ENCODE data around the gene POC1B.

POC1B gene

GRCh38 chr12:89421092-89421835, 104.6 kb downstream of the POC1B start:
- no peak for DNase-seq (ENCODE audit: low spot score)

GRCh38 chr12:89418228-89418910, 107.5 kb downstream of the POC1B start:
- DNase-seq (ENCODE audit: low spot score): no peak

- no peak for DNase-seq (ENCODE audit: low spot score)
These were observed 108.4 kb downstream of the POC1B start for GRCh38 chr12:89417246-89417977.

- DNase-seq (ENCODE audit: low spot score): no peak
These were observed 109.6 kb downstream of the POC1B start for GRCh38 chr12:89416049-89416792.

- DNase-seq (ENCODE audit: low spot score): no peak
These were observed 111.0 kb downstream of the POC1B start for GRCh38 chr12:89414851-89415250.

- DNase-seq (ENCODE audit: low spot score): no peak
These were observed 111.5 kb downstream of the POC1B start for GRCh38 chr12:89414322-89414721.

GRCh38 chr12:89413234-89413633, 112.6 kb downstream of the POC1B start:
- no peak for DNase-seq (ENCODE audit: low spot score)

- DNase-seq (ENCODE audit: low spot score): no peak
These were observed 113.2 kb downstream of the POC1B start for GRCh38 chr12:89412665-89413064.

GRCh38 chr12:89411846-89412245, 114.0 kb downstream of the POC1B start:
- no peak for DNase-seq (ENCODE audit: low spot score)

GRCh38 chr12:89411234-89411633, 114.6 kb downstream of the POC1B start:
- DNase-seq (ENCODE audit: low spot score): no peak

GRCh38 chr12:89405626-89406345, 120.1 kb downstream of the POC1B start:
- DNase-seq (ENCODE audit: low spot score): no peak

GRCh38 chr12:89401433-89402058, 124.3 kb downstream of the POC1B start:
- DNase-seq (ENCODE audit: low spot score): no peak

- DNase-seq (ENCODE audit: low spot score): no peak
These were observed 125.4 kb downstream of the POC1B start for GRCh38 chr12:89400415-89400814.

- DNase-seq (ENCODE audit: low spot score): no peak
These were observed 130.1 kb downstream of the POC1B start for GRCh38 chr12:89395712-89396111.

GRCh38 chr12:89393551-89394121, 132.2 kb downstream of the POC1B start:
- no peak for DNase-seq (ENCODE audit: low spot score)

GRCh38 chr12:89392391-89392790, 133.5 kb downstream of the POC1B start:
- no peak for DNase-seq (ENCODE audit: low spot score)

- DNase-seq (ENCODE audit: low spot score): no peak
These were observed 134.0 kb downstream of the POC1B start for GRCh38 chr12:89391726-89392336.

- DNase-seq (ENCODE audit: low spot score): no peak
These were observed 134.8 kb downstream of the POC1B start for GRCh38 chr12:89390802-89391673.
